ENCODE results near the gene IL15RA. TPM values are rescaled to one million over a fixed set of nuclear protein-coding genes. Genes with fewer than 3 reads are reported as not detected.

IL15RA gene
- total and polyA plus RNA-seq, 7 experiments from 2014 or later: 2.9 to 24.9 (median 5.6) TPM

GRCh38 chr10:5921746-5922145 is 55.6 kb downstream of the IL15RA start:
- H3K4me3 ChIP-seq (ENCODE audit: low read length): no peak overlapping the region
- intact Hi-C loops (cut with micrococcal nuclease): no loop called here
- no peak overlapping the region for H3K27ac Mint-ChIP-seq
- H3K4me3 Mint-ChIP-seq: no peak overlapping the region
- H3K4me1 Mint-ChIP-seq: peaks cover 0 to 3% (median 0%) of the 10 kb centered on the region in 7 donors
- no peaks in the 10 kb centered on the region for H3K27me3 Mint-ChIP-seq
- no peaks in the 10 kb centered on the region for H3K4me1 ChIP-seq (ENCODE audit: control insufficient read depth in 2 of 2, insufficient read depth in 2 of 2, low read length in 2 of 2)
- CTCF ChIA-PET: no interaction called here
- no peak overlapping the region for H3K27ac ChIP-seq (ENCODE audit: low read depth, low read length)
- H3K36me3 ChIP-seq (ENCODE audit: control insufficient read depth in 2 of 3, insufficient read depth in 3 of 3, low read length in 3 of 3): peaks cover 4 to 90% (median 12%) of the 10 kb centered on the region in 3 experiments
- ATAC-seq (no peak), DNase-seq (no peak)
- H3K9me3 ChIP-seq (ENCODE audit: control insufficient read depth in 2 of 3, low read length in 3 of 3): no peaks in the 10 kb centered on the region
- peaks cover 21 to 76% (median 27%) of the 10 kb centered on the region in 5 donors for H3K36me3 Mint-ChIP-seq
- H3K9me3 Mint-ChIP-seq: no peaks in the 10 kb centered on the region
- POLR2A ChIA-PET: no interaction called here
- H3K27me3 ChIP-seq (ENCODE audit: control insufficient read depth in 2 of 2, insufficient read depth in 2 of 2, low read length in 2 of 2): no peaks in the 10 kb centered on the region

GRCh38 chr10:5919568-5919967 is 57.8 kb downstream of the IL15RA start:
- Mint-ChIP-seq H3K9me3 (no peaks in the 10 kb centered on the region), H3K4me1 (no peaks in the 10 kb centered on the region), H3K4me3 (no peak overlapping the region), H3K36me3 (peaks cover 29 to 84% (median 30%) of the 10 kb centered on the region in 5 donors), H3K27me3 (no peaks in the 10 kb centered on the region), H3K27ac (peak overlapping the region in 1 of 9 donors; percentile 41)
- POLR2A ChIA-PET: interaction anchor here (0.5 kb wide), 1 partner anchor 68 kb away, joined by 3 read pairs; no protein-coding TSS in a partner anchor
- intact Hi-C loops (cut with micrococcal nuclease): no loop called here
- CTCF ChIA-PET: no interaction called here
- Histone ChIP-seq H3K36me3 (ENCODE audit: control insufficient read depth in 2 of 3, insufficient read depth in 3 of 3, low read length in 3 of 3) (peaks cover 0 to 92% (median 18%) of the 10 kb centered on the region in 3 experiments), H3K27me3 (ENCODE audit: control insufficient read depth in 2 of 2, insufficient read depth in 2 of 2, low read length in 2 of 2) (no peaks in the 10 kb centered on the region), H3K27ac (ENCODE audit: low read depth, low read length) (no peak overlapping the region), H3K4me1 (ENCODE audit: control insufficient read depth in 2 of 2, insufficient read depth in 2 of 2, low read length in 2 of 2) (no peaks in the 10 kb centered on the region), H3K4me3 (ENCODE audit: low read length) (no peak overlapping the region), H3K9me3 (ENCODE audit: control insufficient read depth in 2 of 3, low read length in 3 of 3) (no peaks in the 10 kb centered on the region)
- DNase-seq (no peak), ATAC-seq (no peak)

GRCh38 chr10:5918763-5919162 is 58.6 kb downstream of the IL15RA start:
- Histone ChIP-seq H3K27ac (ENCODE audit: low read depth, low read length) (no peak overlapping the region), H3K4me3 (ENCODE audit: low read length) (no peak overlapping the region), H3K4me1 (ENCODE audit: control insufficient read depth in 2 of 2, insufficient read depth in 2 of 2, low read length in 2 of 2) (no peaks in the 10 kb centered on the region), H3K36me3 (ENCODE audit: control insufficient read depth in 2 of 3, insufficient read depth in 3 of 3, low read length in 3 of 3) (peaks cover 5 to 92% (median 22%) of the 10 kb centered on the region in 3 experiments), H3K27me3 (ENCODE audit: control insufficient read depth in 2 of 2, insufficient read depth in 2 of 2, low read length in 2 of 2) (no peaks in the 10 kb centered on the region), H3K9me3 (ENCODE audit: control insufficient read depth in 2 of 3, low read length in 3 of 3) (no peaks in the 10 kb centered on the region)
- Mint-ChIP-seq H3K4me1 (no peaks in the 10 kb centered on the region), H3K36me3 (peaks cover 24 to 86% (median 30%) of the 10 kb centered on the region in 5 donors), H3K4me3 (no peak overlapping the region), H3K9me3 (no peaks in the 10 kb centered on the region), H3K27ac (no peak overlapping the region), H3K27me3 (no peaks in the 10 kb centered on the region)
- intact Hi-C loops (cut with micrococcal nuclease): no loop called here
- CTCF ChIA-PET: no interaction called here
- POLR2A ChIA-PET: interaction anchor here (0.7 kb wide), 1 partner anchor 253 kb away, joined by 3 read pairs; no protein-coding TSS in a partner anchor
- ATAC-seq (no peak), DNase-seq (no peak)

- H3K9me3 Mint-ChIP-seq: no peaks in the 10 kb centered on the region
- no peak overlapping the region for H3K27ac Mint-ChIP-seq
- Histone ChIP-seq H3K27me3 (ENCODE audit: control insufficient read depth in 2 of 2, insufficient read depth in 2 of 2, low read length in 2 of 2) (no peaks in the 10 kb centered on the region), H3K27ac (ENCODE audit: low read depth, low read length) (no peak overlapping the region), H3K4me3 (ENCODE audit: low read length) (no peak overlapping the region), H3K4me1 (ENCODE audit: control insufficient read depth in 2 of 2, insufficient read depth in 2 of 2, low read length in 2 of 2) (no peaks in the 10 kb centered on the region), H3K36me3 (ENCODE audit: control insufficient read depth in 2 of 3, insufficient read depth in 3 of 3, low read length in 3 of 3) (peaks cover 7 to 92% (median 18%) of the 10 kb centered on the region in 3 experiments), H3K9me3 (ENCODE audit: control insufficient read depth in 2 of 3, low read length in 3 of 3) (no peaks in the 10 kb centered on the region)
- H3K27me3 Mint-ChIP-seq: no peaks in the 10 kb centered on the region
- CTCF ChIA-PET: no interaction called here
- H3K4me1 Mint-ChIP-seq: peaks cover 0 to 4% (median 0%) of the 10 kb centered on the region in 7 donors
- intact Hi-C loops (cut with micrococcal nuclease): no loop called here
- ATAC-seq (no peak), DNase-seq (no peak)
- peaks cover 29 to 87% (median 36%) of the 10 kb centered on the region in 5 donors for H3K36me3 Mint-ChIP-seq
- no peak overlapping the region for H3K4me3 Mint-ChIP-seq
- POLR2A ChIA-PET: no interaction called here
Observed at GRCh38 chr10:5917305-5917704, 60.0 kb downstream of the IL15RA start.

- peak overlapping the region in 1 of 9 donors; percentile 28 for H3K27ac Mint-ChIP-seq
Observed at GRCh38 chr10:5915451-5915850, 61.9 kb downstream of the IL15RA start.

GRCh38 chr10:5913736-5914135 is 63.6 kb downstream of the IL15RA start:
- ATAC-seq (no peak), DNase-seq (no peak)
- peak overlapping the region in 1 of 9 donors; percentile 53 for H3K27ac Mint-ChIP-seq
- peaks cover 23 to 82% (median 40%) of the 10 kb centered on the region in 5 donors for H3K36me3 Mint-ChIP-seq
- no peaks in the 10 kb centered on the region for H3K27me3 Mint-ChIP-seq
- H3K4me1 Mint-ChIP-seq: peaks cover 0 to 8% (median 2%) of the 10 kb centered on the region in 7 donors
- Histone ChIP-seq H3K27ac (ENCODE audit: low read depth, low read length) (no peak overlapping the region), H3K9me3 (ENCODE audit: control insufficient read depth in 2 of 3, low read length in 3 of 3) (no peaks in the 10 kb centered on the region), H3K36me3 (ENCODE audit: control insufficient read depth in 2 of 3, insufficient read depth in 3 of 3, low read length in 3 of 3) (peaks cover 24 to 100% (median 29%) of the 10 kb centered on the region in 3 experiments), H3K4me3 (ENCODE audit: low read length) (no peak overlapping the region), H3K4me1 (ENCODE audit: control insufficient read depth in 2 of 2, insufficient read depth in 2 of 2, low read length in 2 of 2) (no peaks in the 10 kb centered on the region), H3K27me3 (ENCODE audit: control insufficient read depth in 2 of 2, insufficient read depth in 2 of 2, low read length in 2 of 2) (no peaks in the 10 kb centered on the region)
- ChIA-PET CTCF (no interaction called here), POLR2A (no interaction called here)
- H3K9me3 Mint-ChIP-seq: no peaks in the 10 kb centered on the region
- no peak overlapping the region for H3K4me3 Mint-ChIP-seq
- intact Hi-C loops (cut with micrococcal nuclease): no loop called here

More at GRCh38 chr10:5915451-5915850, 61.9 kb downstream of the IL15RA start:
- Histone ChIP-seq H3K4me1 (ENCODE audit: control insufficient read depth in 2 of 2, insufficient read depth in 2 of 2, low read length in 2 of 2) (no peaks in the 10 kb centered on the region), H3K27me3 (ENCODE audit: control insufficient read depth in 2 of 2, insufficient read depth in 2 of 2, low read length in 2 of 2) (no peaks in the 10 kb centered on the region), H3K36me3 (ENCODE audit: control insufficient read depth in 2 of 3, insufficient read depth in 3 of 3, low read length in 3 of 3) (peaks cover 13 to 92% (median 24%) of the 10 kb centered on the region in 3 experiments), H3K4me3 (ENCODE audit: low read length) (no peak overlapping the region), H3K27ac (ENCODE audit: low read depth, low read length) (no peak overlapping the region), H3K9me3 (ENCODE audit: control insufficient read depth in 2 of 3, low read length in 3 of 3) (no peaks in the 10 kb centered on the region)
- Mint-ChIP-seq H3K36me3 (peaks cover 23 to 81% (median 34%) of the 10 kb centered on the region in 5 donors), H3K4me1 (peaks cover 0 to 8% (median 2%) of the 10 kb centered on the region in 7 donors), H3K27me3 (no peaks in the 10 kb centered on the region), H3K9me3 (no peaks in the 10 kb centered on the region), H3K4me3 (no peak overlapping the region)
- ATAC-seq (no peak), DNase-seq (no peak)
- POLR2A ChIA-PET: no interaction called here
- intact Hi-C loops (cut with micrococcal nuclease): no loop called here
- CTCF ChIA-PET: no interaction called here

- ChIA-PET CTCF (no interaction called here), POLR2A (no interaction called here)
- Histone ChIP-seq H3K4me3 (ENCODE audit: low read length) (no peak overlapping the region), H3K27ac (ENCODE audit: low read depth, low read length) (no peak overlapping the region), H3K27me3 (ENCODE audit: control insufficient read depth in 2 of 2, insufficient read depth in 2 of 2, low read length in 2 of 2) (no peaks in the 10 kb centered on the region), H3K9me3 (ENCODE audit: control insufficient read depth in 2 of 3, low read length in 3 of 3) (no peaks in the 10 kb centered on the region), H3K36me3 (ENCODE audit: control insufficient read depth in 2 of 3, insufficient read depth in 3 of 3, low read length in 3 of 3) (peaks cover 26 to 84% (median 29%) of the 10 kb centered on the region in 3 experiments), H3K4me1 (ENCODE audit: control insufficient read depth in 2 of 2, insufficient read depth in 2 of 2, low read length in 2 of 2) (no peaks in the 10 kb centered on the region)
- Mint-ChIP-seq H3K27ac (peak overlapping the region in 6 of 9 donors; percentile 3 to 68 (median 26)), H3K9me3 (no peaks in the 10 kb centered on the region), H3K36me3 (peaks cover 23 to 78% (median 46%) of the 10 kb centered on the region in 5 donors), H3K4me1 (peaks cover 5 to 17% (median 12%) of the 10 kb centered on the region in 7 donors), H3K4me3 (no peak overlapping the region), H3K27me3 (no peaks in the 10 kb centered on the region)
- DNase-seq (no peak), ATAC-seq (no peak)
- intact Hi-C loops (cut with micrococcal nuclease): no loop called here
Observed at GRCh38 chr10:5911670-5912069, 65.7 kb downstream of the IL15RA start.
